Measurements from ENCODE around the gene CDADC1. TPM values are rescaled to one million over a fixed set of nuclear protein-coding genes. Genes with fewer than 3 reads are reported as not detected.
A peak's percentile ranks its signal among the peaks of the same experiment; 100 is the strongest.

Gene CDADC1
- total RNA-seq, 1 donor, result 3.8 TPM

DNA sequence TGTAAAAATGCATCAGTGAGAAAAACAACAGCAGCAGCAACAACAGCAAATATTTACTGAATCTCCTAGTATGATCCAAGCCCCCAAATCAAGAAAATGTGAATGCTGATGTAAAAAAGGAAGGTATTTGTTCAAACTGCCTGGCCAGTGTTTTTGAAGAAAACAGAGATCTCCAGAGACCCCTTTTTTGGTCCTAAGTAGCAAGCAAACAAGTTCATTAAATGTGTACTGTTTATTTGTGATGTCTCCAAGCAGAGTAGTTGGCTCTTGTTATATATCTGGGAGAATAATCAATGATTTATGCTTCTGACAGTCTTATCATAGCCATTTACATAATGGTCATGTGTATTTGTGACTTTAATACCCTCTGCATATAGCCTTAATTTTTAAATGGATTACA, 50.7 kb downstream of the CDADC1 start:
- DNase-seq (ENCODE audit: low read depth), result no peak
- no peak for TF ChIP-seq CTCF (IDR thresholded peaks at IDR 0.05; ENCODE audit: insufficient read depth, low read length)
- H3K4me3 ChIP-seq (ENCODE audit: low read depth, low read length), result no peak overlapping the region

DNA sequence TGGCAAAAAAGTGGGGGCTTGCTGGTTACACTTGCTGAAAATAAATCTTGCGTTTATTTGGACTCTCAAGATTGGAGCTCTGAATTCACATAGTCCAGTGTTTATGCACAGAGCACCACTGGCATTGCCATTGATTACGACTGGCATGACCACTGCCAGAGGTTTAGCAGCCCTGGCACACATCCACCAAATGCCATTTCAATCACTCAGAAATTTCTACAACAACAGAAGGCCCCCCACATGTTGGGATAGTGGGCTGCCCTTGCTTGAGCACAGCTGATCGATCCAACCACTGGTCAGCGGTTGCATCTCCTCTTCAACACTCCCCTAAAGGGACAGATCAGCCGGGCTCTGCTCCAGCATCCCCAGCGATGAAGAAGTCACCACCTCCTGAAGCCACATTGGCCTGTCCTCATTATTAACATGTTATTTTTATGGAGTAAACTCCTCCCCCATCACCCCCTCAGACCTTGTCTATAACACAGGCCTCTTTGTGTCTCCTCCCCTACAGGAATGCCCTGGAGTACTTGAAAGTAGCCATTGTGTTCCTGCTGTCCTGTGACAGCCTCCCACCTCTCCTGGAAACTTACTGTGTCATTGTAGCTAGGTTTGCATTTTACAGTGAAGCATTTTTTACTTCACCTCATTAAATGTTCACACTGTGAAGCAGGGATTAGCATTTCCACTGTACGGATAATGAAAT, 51.3 kb downstream of the CDADC1 start:
- no peak overlapping the region for H3K4me3 ChIP-seq (ENCODE audit: low read depth, low read length)
- DNase-seq (ENCODE audit: low read depth), result no peak
- TF ChIP-seq CTCF (IDR thresholded peaks at IDR 0.05; ENCODE audit: insufficient read depth, low read length), result no peak

GRCh38 chr13:49300276-49300675, 52.6 kb downstream of the CDADC1 start:
- no peak overlapping the region for H3K4me3 ChIP-seq (ENCODE audit: low read depth, low read length)
- TF ChIP-seq CTCF (IDR thresholded peaks at IDR 0.05; ENCODE audit: insufficient read depth, low read length), result no peak
- DNase-seq (ENCODE audit: low read depth), result no peak

DNA sequence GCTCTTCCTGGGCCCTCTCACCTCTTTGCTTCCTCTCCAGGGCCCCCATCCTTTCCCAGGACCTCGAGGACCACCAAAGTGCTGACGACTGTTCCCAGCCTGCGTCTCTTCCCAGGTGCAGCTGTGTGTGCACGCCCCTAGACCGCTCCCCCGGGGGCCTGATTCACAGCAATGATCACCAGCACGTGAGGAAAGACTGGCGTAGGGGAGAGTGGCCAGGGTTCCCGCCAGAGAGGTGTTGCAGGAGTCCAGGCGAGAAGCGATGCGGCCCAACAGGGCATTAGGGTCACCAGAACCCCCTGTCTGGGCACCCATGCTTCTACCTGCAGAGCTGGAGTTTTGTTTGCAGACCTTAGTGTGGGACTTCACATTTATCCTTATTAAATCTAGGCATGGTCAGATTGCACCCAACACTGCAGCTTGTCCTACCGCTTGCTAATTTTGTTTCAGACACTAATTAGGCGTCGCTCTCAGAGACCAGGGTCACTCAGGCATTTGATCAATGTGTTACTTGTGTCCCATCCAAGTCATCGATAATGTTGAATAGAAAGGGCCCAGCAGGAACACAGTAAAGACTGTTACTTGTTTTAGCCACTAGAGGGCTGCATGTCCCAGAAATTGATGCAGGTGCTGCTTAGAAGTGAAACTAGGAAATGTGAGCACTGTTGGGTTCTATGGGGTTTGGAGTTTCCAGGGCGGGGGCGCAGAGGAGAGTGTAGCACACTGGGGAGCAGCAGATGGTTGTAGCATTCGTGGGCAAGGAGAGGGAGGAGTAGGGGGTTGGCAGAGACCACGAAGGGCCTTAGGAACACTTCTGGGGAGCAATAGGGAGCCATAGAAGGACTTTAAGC, 53.2 kb downstream of the CDADC1 start:
- H3K4me3 ChIP-seq (ENCODE audit: low read depth, low read length), result peak overlapping the region; percentile 48
- peak; percentile 82 for DNase-seq (ENCODE audit: low read depth)
- TF ChIP-seq CTCF (IDR thresholded peaks at IDR 0.05; ENCODE audit: insufficient read depth, low read length), result peak; percentile 82

GRCh38 chr13:49302222-49302621, 54.5 kb downstream of the CDADC1 start:
- no peak overlapping the region for H3K4me3 ChIP-seq (ENCODE audit: low read depth, low read length)
- no peak for DNase-seq (ENCODE audit: low read depth)
- no peak for TF ChIP-seq CTCF (IDR thresholded peaks at IDR 0.05; ENCODE audit: insufficient read depth, low read length)

DNA sequence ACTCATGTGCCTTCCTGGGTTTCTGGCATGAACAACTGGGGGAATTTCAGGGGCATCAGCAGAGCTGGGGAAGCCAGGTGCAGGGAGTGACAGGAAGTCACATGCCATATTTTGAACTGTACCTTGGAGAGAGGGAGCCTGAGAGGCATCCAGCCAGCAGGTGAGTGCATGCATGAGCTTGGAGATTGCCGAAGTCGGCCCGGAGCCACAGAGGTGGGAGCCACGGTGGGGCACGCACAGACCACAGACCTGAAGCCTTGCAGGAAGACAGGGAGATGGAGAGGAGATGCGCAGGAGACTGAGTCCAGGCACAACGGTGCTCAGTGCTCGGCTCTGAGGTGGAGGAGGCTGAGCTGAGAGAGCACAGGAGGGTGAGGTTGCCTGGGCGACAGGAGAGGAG, 55.1 kb downstream of the CDADC1 start:
- no peak for DNase-seq (ENCODE audit: low read depth)
- TF ChIP-seq CTCF (IDR thresholded peaks at IDR 0.05; ENCODE audit: insufficient read depth, low read length), result no peak
- H3K4me3 ChIP-seq (ENCODE audit: low read depth, low read length), result no peak overlapping the region

All from fibroblast of the aortic adventitia (primary cell).